Panc1 (cell line): ENCODE data around the gene EOGT. TPM values are rescaled to one million over a fixed set of nuclear protein-coding genes. Genes with fewer than 3 reads are reported as not detected.

Experiments
- ATAC-seq: fragments of 200-7000 bp; cut with Tn5 transposase; 2 replicates; pipeline ENCODE4 v1.9.1; 2020; ENCODE audit warnings: mild to moderate bottlenecking, moderate library complexity
- BruUV-seq: library from RNA; stranded (reverse); fragments of 400-500 nt; replicated peaks from 2 replicates; lab custom pipeline; 2021; lab: Mats Ljungman, UMichigan
- CTCF ChIA-PET: fragments of 300-600 bp; sonication (Branson Sonifier 250); formaldehyde crosslinking; loops from one replicate; lab custom pipeline; 2022; ENCODE audit warnings: antibody characterized with exemption; lab: Charles Lee
- POLR2A ChIA-PET: fragments of 300-600 bp; sonication (Branson Sonifier 250); formaldehyde crosslinking; loops from one replicate; lab custom pipeline; 2022; ENCODE audit warnings: antibody characterized with exemption; lab: Charles Lee
- DNase-seq: peaks from one replicate; pipeline ENCODE4 v3.0.0-alpha.2; 2010; ENCODE audit warnings: low read depth, low spot score
- H3K27ac ChIP-seq: 2 replicates; pipeline ENCODE4 v1.5.1; 2011; ENCODE audit warnings: mild to moderate bottlenecking, low read length, inconsistent platforms
- H3K27me3 ChIP-seq: fragments of 200-500 bp; sonication (Bioruptor generic); 2 replicates; pipeline ENCODE4 v1.6.0; 2014; ENCODE audit warnings: low read length, inconsistent platforms; ENCODE audit not compliant: control insufficient read depth, insufficient read depth
- H3K36me3 ChIP-seq: fragments of 200-500 bp; sonication (Bioruptor generic); 2 replicates; pipeline ENCODE4 v1.5.1; 2014; ENCODE audit warnings: inconsistent platforms, mild to moderate bottlenecking, low read length, moderate library complexity; ENCODE audit not compliant: control insufficient read depth, insufficient read depth
- H3K4me1 ChIP-seq: 2 replicates; pipeline ENCODE4 v1.5.1; 2011; ENCODE audit warnings: inconsistent platforms, mild to moderate bottlenecking, low read length, moderate library complexity; ENCODE audit not compliant: control insufficient read depth, insufficient read depth
- H3K4me3 ChIP-seq, 2 experiments: 2 replicates each; pipeline ENCODE4 v1.5.1; 2011 to 2012; ENCODE audit warnings: low read depth in 2 of 2, low read length in 2 of 2, mild to moderate bottlenecking in 2 of 2, inconsistent platforms in 1 of 2, moderate library complexity in 1 of 2
- H3K9me3 ChIP-seq: fragments of 200-500 bp; sonication (Bioruptor generic); 2 replicates; pipeline ENCODE4 v1.5.1; 2014; ENCODE audit warnings: low read depth, mild to moderate bottlenecking, inconsistent platforms, low read length, moderate library complexity; ENCODE audit not compliant: control insufficient read depth, insufficient read depth
- CTCF ChIP-seq: fragments of 450-650 bp; IDR thresholded peaks from 2 replicates; pipeline ENCODE4 v1.5.1; 2017; ENCODE audit warnings: mild to moderate bottlenecking
- POLR2AphosphoS5 ChIP-seq: IDR thresholded peaks from 2 replicates; pipeline ENCODE4 v1.6.1; 2012; ENCODE audit warnings: mild to moderate bottlenecking, low read depth, low read length, moderate library complexity
- REST ChIP-seq, 2 experiments: IDR thresholded peaks; 2 replicates each; pipeline ENCODE4 v1.6.1; 2011 to 2012; ENCODE audit warnings: low read depth in 2 of 2, control low read depth in 1 of 2, low read length in 1 of 2, mild to moderate bottlenecking in 1 of 2, moderate library complexity in 1 of 2; ENCODE audit not compliant: insufficient read depth in 1 of 2
- SIN3A ChIP-seq: IDR thresholded peaks from 2 replicates; pipeline ENCODE4 v1.6.1; 2012; ENCODE audit warnings: low read depth, mild to moderate bottlenecking, low read length, moderate library complexity, borderline replicate concordance; ENCODE audit not compliant: insufficient read depth
- TCF7L2 ChIP-seq: IDR thresholded peaks from 2 replicates; pipeline ENCODE4 v1.6.1; 2011; ENCODE audit warnings: mild to moderate bottlenecking, low read depth, low read length, inconsistent platforms
- in situ Hi-C: cut with HindIII; loops from 2 replicates; pipeline ENCODE4 v1.10.0; 2016; ENCODE audit warnings: low sequenced_read_pairs, low pct_unique_long_range_greater_than_20kb
- intact Hi-C: fragments of 100-400 bp; cut with micrococcal nuclease; formaldehyde crosslinking; loops from one replicate; pipeline ENCODE4 v1.10.0; 2022; ENCODE audit not compliant: unreplicated experiment
- total RNA-seq: library from RNA; stranded (reverse); gene quantifications from one replicate; pipeline ENCODE4 v1.2.1, GENCODE V29; 2021; ENCODE audit not compliant: unreplicated experiment

EOGT gene
- total RNA-seq, 1 experiment from 2014 or later = 29.1 TPM

GRCh38 chr3:68987322-68987721, 26.2 kb downstream of the EOGT start:
- CTCF ChIA-PET = no interaction called here
- no peak for DNase-seq
- H3K4me3 ChIP-seq = no peak overlapping the region
- no peak overlapping the region for H3K27ac ChIP-seq
- BruUV-seq = no TSS peak
- in situ Hi-C loops = no loop called here
- peaks cover 19% of the 10 kb centered on the region for H3K36me3 ChIP-seq
- no peaks in the 10 kb centered on the region for H3K4me1 ChIP-seq
- intact Hi-C loops = no loop called here
- ATAC-seq = no peak
- POLR2A ChIA-PET = no interaction called here
- no peaks in the 10 kb centered on the region for H3K9me3 ChIP-seq
- H3K27me3 ChIP-seq = no peaks in the 10 kb centered on the region
- TF ChIP-seq SIN3A = no peak
- no peak for TF ChIP-seq TCF7L2
- TF ChIP-seq REST (IDR thresholded peaks at IDR 0.05; ENCODE audit: insufficient read depth in 1 of 2, low read depth in 2 of 2, low read length in 1 of 2) = no peak
- no peak for TF ChIP-seq POLR2AphosphoS5
- no peak for TF ChIP-seq CTCF

GRCh38 chr3:68986496-68987208, 26.8 kb downstream of the EOGT start:
- ATAC-seq = no peak

More at GRCh38 chr3:68986496-68987208, 26.8 kb downstream of the EOGT start:
- ChIA-PET POLR2A (no interaction called here), CTCF (no interaction called here)
- Histone ChIP-seq H3K27me3 (no peaks in the 10 kb centered on the region), H3K4me3 (no peak overlapping the region), H3K9me3 (no peaks in the 10 kb centered on the region), H3K36me3 (peaks cover 19% of the 10 kb centered on the region), H3K27ac (no peak overlapping the region), H3K4me1 (no peaks in the 10 kb centered on the region)
- no TSS peak for BruUV-seq
- intact Hi-C loops = no loop called here
- no peak for DNase-seq
- TF ChIP-seq POLR2AphosphoS5 = no peak
- no peak for TF ChIP-seq SIN3A
- no peak for TF ChIP-seq REST (IDR thresholded peaks at IDR 0.05; ENCODE audit: insufficient read depth in 1 of 2, low read depth in 2 of 2, low read length in 1 of 2)
- TF ChIP-seq CTCF = no peak
- no peak for TF ChIP-seq TCF7L2
- in situ Hi-C loops = no loop called here
